ENCODE measurements around the gene SPATS2. TPM values are rescaled to one million over a fixed set of nuclear protein-coding genes. Genes with fewer than 3 reads are reported as not detected.
"Not testable (repeated sequence)": the region's sequence is repeated elsewhere in the genome, so short reads cannot be mapped to it uniquely, and the experiment has no call there.

The SPATS2 gene
- polyA plus RNA-seq, 1 experiment, result 100 TPM

- TF ChIP-seq, protein P1, sequence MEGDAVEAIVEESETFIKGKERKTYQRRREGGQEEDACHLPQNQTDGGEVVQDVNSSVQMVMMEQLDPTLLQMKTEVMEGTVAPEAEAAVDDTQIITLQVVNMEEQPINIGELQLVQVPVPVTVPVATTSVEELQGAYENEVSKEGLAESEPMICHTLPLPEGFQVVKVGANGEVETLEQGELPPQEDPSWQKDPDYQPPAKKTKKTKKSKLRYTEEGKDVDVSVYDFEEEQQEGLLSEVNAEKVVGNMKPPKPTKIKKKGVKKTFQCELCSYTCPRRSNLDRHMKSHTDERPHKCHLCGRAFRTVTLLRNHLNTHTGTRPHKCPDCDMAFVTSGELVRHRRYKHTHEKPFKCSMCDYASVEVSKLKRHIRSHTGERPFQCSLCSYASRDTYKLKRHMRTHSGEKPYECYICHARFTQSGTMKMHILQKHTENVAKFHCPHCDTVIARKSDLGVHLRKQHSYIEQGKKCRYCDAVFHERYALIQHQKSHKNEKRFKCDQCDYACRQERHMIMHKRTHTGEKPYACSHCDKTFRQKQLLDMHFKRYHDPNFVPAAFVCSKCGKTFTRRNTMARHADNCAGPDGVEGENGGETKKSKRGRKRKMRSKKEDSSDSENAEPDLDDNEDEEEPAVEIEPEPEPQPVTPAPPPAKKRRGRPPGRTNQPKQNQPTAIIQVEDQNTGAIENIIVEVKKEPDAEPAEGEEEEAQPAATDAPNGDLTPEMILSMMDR (IDR thresholded peaks at IDR 0.05; ENCODE audit: low read depth, low read length), result no peak
- no peak overlapping the region for H3K27ac ChIP-seq (ENCODE audit: low read depth, low read length)
- H3K27me3 ChIP-seq (ENCODE audit: control insufficient read depth, insufficient read depth, low read length), result peaks cover 40% of the 10 kb centered on the region
- no peak overlapping the region for H3K4me3 ChIP-seq (ENCODE audit: low read depth, low read length)
- H3K9me3 ChIP-seq (ENCODE audit: control insufficient read depth, insufficient read depth, low read length), result peaks cover 5% of the 10 kb centered on the region; the same call in 1 of the 2 replicates
- ChIA-PET CTCF (interaction anchor here (1.7 to 4.9 kb wide), 7 partner anchors 9 to 248 kb away, joined by 11 to 85 read pairs (median 52); partner anchors contain the start of gene DNAJC22), POLR2A (interaction anchor here (2.2 kb wide), 1 partner anchor 9 kb away, joined by 7 read pairs; no protein-coding TSS in a partner anchor)
- no peak for DNase-seq (ENCODE audit: low read depth, low spot score)
Measured at GRCh38 chr12:49332891-49333371, 34.3 kb upstream of the SPATS2 start.

GRCh38 chr12:49333778-49334177 is 33.5 kb upstream of the SPATS2 start:
- H3K27ac ChIP-seq (ENCODE audit: low read depth, low read length), result not testable (repeated sequence)

DNA sequence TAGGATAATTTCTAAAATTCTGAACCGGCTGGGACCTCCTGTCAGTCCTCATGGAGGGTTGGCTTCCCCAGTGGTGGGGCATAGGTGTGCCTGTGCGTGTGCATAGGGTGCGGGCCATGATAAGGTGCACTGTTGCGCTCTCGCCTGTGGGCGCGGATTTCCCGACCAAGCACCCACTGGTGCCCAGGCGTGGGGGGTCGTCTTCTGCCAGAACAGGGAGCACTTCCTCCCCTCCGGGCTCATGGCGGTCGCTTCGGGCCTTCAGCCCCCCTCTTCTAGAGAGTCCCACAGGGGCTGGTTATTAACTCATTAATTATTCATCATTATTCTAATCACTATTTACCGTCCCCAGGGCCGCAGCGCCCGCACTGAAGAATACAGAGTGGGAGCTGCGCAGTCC is 33.0 kb upstream of the SPATS2 start:
- ChIA-PET CTCF (interaction anchor here (0.6 to 4.9 kb wide), 7 partner anchors 8 to 246 kb away, joined by 3 to 85 read pairs (median 47); partner anchors contain the start of gene DNAJC22), POLR2A (no interaction called here)
- no peak for DNase-seq (ENCODE audit: low read depth, low spot score)
- H3K27ac ChIP-seq (ENCODE audit: low read depth, low read length), result no peak overlapping the region
- peaks cover 49% of the 10 kb centered on the region for H3K27me3 ChIP-seq (ENCODE audit: control insufficient read depth, insufficient read depth, low read length)
- no peak overlapping the region for H3K4me3 ChIP-seq (ENCODE audit: low read depth, low read length)
- H3K9me3 ChIP-seq (ENCODE audit: control insufficient read depth, insufficient read depth, low read length), result peaks cover 5% of the 10 kb centered on the region; the same call in 1 of the 2 replicates
- TF ChIP-seq, protein P1 (IDR thresholded peaks at IDR 0.05; ENCODE audit: low read depth, low read length), result no peak

More at GRCh38 chr12:49333778-49334177, 33.5 kb upstream of the SPATS2 start:
- H3K27me3 ChIP-seq (ENCODE audit: control insufficient read depth, insufficient read depth, low read length), result peaks cover 47% of the 10 kb centered on the region
- POLR2A ChIA-PET; DNase-seq (ENCODE audit: low read depth, low spot score); H3K4me3 ChIP-seq (ENCODE audit: low read depth, low read length); H3K9me3 ChIP-seq (ENCODE audit: control insufficient read depth, insufficient read depth, low read length): not testable (repeated sequence)
- CTCF ChIA-PET, result interaction anchor here (0.6 to 4.9 kb wide), 7 partner anchors 8 to 315 kb away, joined by 3 to 85 read pairs (median 52); partner anchors contain the start of genes DNAJC22 and PRKAG1

DNA sequence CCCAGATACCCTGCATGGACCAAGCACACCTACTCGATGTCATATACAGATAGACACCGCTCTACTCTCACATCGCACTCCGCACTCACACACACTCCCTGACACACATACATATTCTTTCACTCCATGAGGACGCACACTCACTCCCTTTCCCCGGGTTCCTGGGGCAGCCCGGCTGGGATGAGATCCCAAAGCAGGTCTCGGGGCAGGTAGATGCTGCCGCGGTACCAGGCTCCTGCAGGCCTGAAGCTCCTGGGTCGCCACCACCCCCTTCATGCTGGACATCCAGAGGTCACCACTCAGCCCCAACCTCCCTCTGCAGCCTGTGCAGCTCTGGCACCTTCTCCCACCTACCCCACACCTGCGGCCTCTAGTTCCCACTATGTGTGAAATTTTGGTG is 32.6 kb upstream of the SPATS2 start:
- TF ChIP-seq, protein P1 (IDR thresholded peaks at IDR 0.05; ENCODE audit: low read depth, low read length), result no peak
- no peak for DNase-seq (ENCODE audit: low read depth, low spot score)
- no peak overlapping the region for H3K27ac ChIP-seq (ENCODE audit: low read depth, low read length)
- ChIA-PET CTCF (interaction anchor here (0.6 to 4.9 kb wide), 4 partner anchors 12 to 245 kb away, joined by 3 to 72 read pairs (median 7); partner anchors contain the start of gene DNAJC22), POLR2A (interaction anchor here (0.9 kb wide), 1 partner anchor 12 kb away, joined by 3 read pairs; the partner anchor contains the start of gene TROAP)
- no peak overlapping the region for H3K4me3 ChIP-seq (ENCODE audit: low read depth, low read length)
- peaks cover 53% of the 10 kb centered on the region for H3K27me3 ChIP-seq (ENCODE audit: control insufficient read depth, insufficient read depth, low read length)
- peaks cover 5% of the 10 kb centered on the region; the same call in 1 of the 2 replicates for H3K9me3 ChIP-seq (ENCODE audit: control insufficient read depth, insufficient read depth, low read length)

DNA sequence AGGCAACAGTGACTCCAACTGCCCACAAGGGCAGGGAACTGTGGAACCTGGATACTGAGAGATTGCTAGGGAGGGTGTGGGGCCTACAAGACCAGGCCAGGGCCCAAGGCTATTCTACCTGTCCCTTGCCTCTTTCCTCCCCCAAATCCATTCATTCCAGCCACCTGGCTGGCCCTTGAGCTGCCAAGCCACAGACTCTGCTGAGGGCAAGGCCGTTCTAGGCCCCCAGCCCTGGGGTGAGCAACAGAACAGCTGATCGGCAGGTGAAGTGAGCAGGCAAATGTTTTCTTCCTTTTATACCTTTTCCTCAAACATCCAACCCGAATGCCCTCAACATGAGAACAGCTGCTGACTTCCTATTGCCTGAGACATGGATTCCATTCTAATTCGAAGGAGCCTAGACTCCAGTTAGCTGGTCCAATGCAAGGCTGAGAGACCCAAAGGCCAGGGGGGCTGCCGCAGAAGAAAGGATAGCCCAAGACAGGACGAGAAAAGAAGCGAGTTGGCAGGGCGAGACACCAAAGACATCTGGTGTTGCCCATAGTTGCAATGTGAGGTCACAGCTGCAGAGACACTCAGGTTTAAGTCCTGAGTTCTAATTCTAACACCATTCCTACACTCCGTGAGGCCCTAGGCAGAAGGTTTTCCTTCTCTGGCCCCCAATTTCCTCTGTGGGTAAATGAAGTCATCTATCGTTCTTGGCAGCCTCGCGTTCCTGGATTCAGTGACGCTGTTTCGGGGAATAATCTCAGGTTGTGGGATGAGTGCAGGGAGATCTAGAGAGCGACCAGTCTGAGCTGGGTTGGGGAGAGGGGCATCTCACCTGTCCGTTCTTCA is 31.9 kb upstream of the SPATS2 start:
- ChIA-PET POLR2A (interaction anchor here (0.9 kb wide), 1 partner anchor 12 kb away, joined by 3 read pairs; the partner anchor contains the start of gene TROAP), CTCF (interaction anchor here (0.6 to 4.9 kb wide), 4 partner anchors 12 to 245 kb away, joined by 3 to 72 read pairs (median 7); partner anchors contain the start of gene DNAJC22)
- no peak overlapping the region for H3K4me3 ChIP-seq (ENCODE audit: low read depth, low read length)
- no peak for DNase-seq (ENCODE audit: low read depth, low spot score)
- H3K9me3 ChIP-seq (ENCODE audit: control insufficient read depth, insufficient read depth, low read length), result peaks cover 5% of the 10 kb centered on the region; the same call in 1 of the 2 replicates
- TF ChIP-seq, protein P1 (IDR thresholded peaks at IDR 0.05; ENCODE audit: low read depth, low read length), result no peak
- H3K27me3 ChIP-seq (ENCODE audit: control insufficient read depth, insufficient read depth, low read length), result peaks cover 58% of the 10 kb centered on the region
- no peak overlapping the region for H3K27ac ChIP-seq (ENCODE audit: low read depth, low read length)
